Smooth muscle cell (in vitro differentiated cells): ENCODE results near the gene TRAM2. TPM values are rescaled to one million over a fixed set of nuclear protein-coding genes. Genes with fewer than 3 reads are reported as not detected.
A peak's percentile ranks its signal among the peaks of the same experiment; 100 is the strongest.

Source experiments
- DNase-seq: peaks from one replicate; lab custom pipeline; 2025; ENCODE audit not compliant: unreplicated experiment; lab: John Stamatoyannopoulos, UW
- H2AFZ ChIP-seq: fragments of 200-600 bp; sonication (generic); 2 replicates; pipeline ENCODE4 v1.6.0; 2016; ENCODE audit warnings: antibody characterized with exemption, low read depth, mild to moderate bottlenecking
- H3F3A ChIP-seq: fragments of 200-600 bp; sonication (generic); 2 replicates; pipeline ENCODE4 v1.6.0; 2017; ENCODE audit warnings: antibody characterized with exemption, low read depth
- H3K27ac ChIP-seq: fragments of 200-600 bp; sonication (generic); 2 replicates; pipeline ENCODE4 v1.5.1; 2016; ENCODE audit warnings: low read depth, mild to moderate bottlenecking
- H3K27me3 ChIP-seq: fragments of 200-600 bp; sonication (generic); 2 replicates; pipeline ENCODE4 v1.6.1; 2016; ENCODE audit warnings: low read depth, mild to moderate bottlenecking
- H3K36me3 ChIP-seq: fragments of 200-600 bp; sonication (generic); 2 replicates; pipeline ENCODE4 v1.5.1; 2016; ENCODE audit warnings: low read depth
- H3K4me1 ChIP-seq: fragments of 200-600 bp; sonication (generic); 2 replicates; pipeline ENCODE4 v1.5.1; 2016; ENCODE audit warnings: low read depth
- H3K4me2 ChIP-seq: fragments of 200-600 bp; sonication (generic); 2 replicates; pipeline ENCODE4 v1.6.0; 2016; ENCODE audit warnings: mild to moderate bottlenecking
- H3K4me3 ChIP-seq: fragments of 200-600 bp; sonication (generic); 2 replicates; pipeline ENCODE4 v1.5.1; 2016; ENCODE audit warnings: mild to moderate bottlenecking
- H3K79me2 ChIP-seq: fragments of 200-600 bp; sonication (generic); 2 replicates; pipeline ENCODE4 v1.6.0; 2016; ENCODE audit warnings: low read depth, mild to moderate bottlenecking
- H3K9ac ChIP-seq: fragments of 200-600 bp; sonication (generic); 2 replicates; pipeline ENCODE4 v1.6.0; 2016; ENCODE audit warnings: low read depth
- H3K9me3 ChIP-seq: fragments of 200-600 bp; sonication (generic); replicated peaks from 2 replicates; pipeline ENCODE4 v1.5.1; 2016; ENCODE audit warnings: low read depth
- H4K20me1 ChIP-seq: fragments of 200-600 bp; sonication (generic); 2 replicates; pipeline ENCODE4 v1.6.0; 2016; ENCODE audit warnings: low read depth
- CTCF ChIP-seq: fragments of 200-600 bp; sonication (generic); IDR thresholded peaks from 2 replicates; pipeline ENCODE4 v1.5.1; 2017; ENCODE audit warnings: borderline replicate concordance, mild to moderate bottlenecking, antibody characterized with exemption; ENCODE audit not compliant: insufficient read depth, poor library complexity, severe bottlenecking
- WGBS: methylation state at CpG from one replicate; pipeline ENCODE4 v1.1.7; 2016; ENCODE audit warnings: low lambda C conversion rate; 5-methylcytosine and 5-hydroxymethylcytosine counted together
- polyA plus RNA-seq: library from polyadenylated mRNA; unstranded; fragments of >200 nt; fragmentation: Nextera tagmentation; extraction: Ambion mirVana; gene quantifications from 2 replicates; pipeline ENCODE4 v1.2.1, GENCODE V29; 2016
- total RNA-seq: library from RNA; depleted of rRNA; stranded (reverse); fragments of >200 nt; gene quantifications from 2 replicates; pipeline ENCODE4 v1.2.3, GENCODE V29; 2014

Gene TRAM2
- total and polyA plus RNA-seq, 2 experiments from 2014 or later = 18.2 to 35.6 TPM

GRCh38 chr6:52519618-52520017 lies 57.2 kb downstream of the TRAM2 start:
- H3K4me1 ChIP-seq = peaks cover 16% of the 10 kb centered on the region
- peaks cover 29% of the 10 kb centered on the region for H3F3A ChIP-seq
- no peak for DNase-seq
- H3K4me2 ChIP-seq = no peak overlapping the region
- no peak overlapping the region for H3K4me3 ChIP-seq
- WGBS = 94% methylated on average over 4 of the region's 4 CpGs
- no peaks in the 10 kb centered on the region for H3K27me3 ChIP-seq
- peak overlapping the region; percentile 97 for H3K27ac ChIP-seq
- H4K20me1 ChIP-seq = no peaks in the 10 kb centered on the region
- no peaks in the 10 kb centered on the region for H3K36me3 ChIP-seq
- TF ChIP-seq CTCF = no peak
- no peaks in the 10 kb centered on the region for H3K9me3 ChIP-seq
- H3K79me2 ChIP-seq = peaks cover 30% of the 10 kb centered on the region
- no peak overlapping the region for H2AFZ ChIP-seq
- no peak overlapping the region for H3K9ac ChIP-seq

GRCh38 chr6:52518279-52518945 lies 58.4 kb downstream of the TRAM2 start:
- H3K9ac ChIP-seq = peak overlapping the region; percentile 69
- no peaks in the 10 kb centered on the region for H3K27me3 ChIP-seq
- peak overlapping the region; percentile 69 for H3K4me2 ChIP-seq
- peak overlapping the region; percentile 20 for H3K4me3 ChIP-seq
- H3K36me3 ChIP-seq = no peaks in the 10 kb centered on the region
- H3K4me1 ChIP-seq = peaks cover 16% of the 10 kb centered on the region
- no peak for DNase-seq
- H4K20me1 ChIP-seq = no peaks in the 10 kb centered on the region
- H2AFZ ChIP-seq = no peak overlapping the region
- no peaks in the 10 kb centered on the region for H3K9me3 ChIP-seq
- WGBS = 86% methylated on average over 13 of the region's 13 CpGs
- H3K79me2 ChIP-seq = peaks cover 23% of the 10 kb centered on the region
- H3K27ac ChIP-seq = peak overlapping the region; percentile 97
- peaks cover 33% of the 10 kb centered on the region for H3F3A ChIP-seq
- no peak for TF ChIP-seq CTCF

DNA sequence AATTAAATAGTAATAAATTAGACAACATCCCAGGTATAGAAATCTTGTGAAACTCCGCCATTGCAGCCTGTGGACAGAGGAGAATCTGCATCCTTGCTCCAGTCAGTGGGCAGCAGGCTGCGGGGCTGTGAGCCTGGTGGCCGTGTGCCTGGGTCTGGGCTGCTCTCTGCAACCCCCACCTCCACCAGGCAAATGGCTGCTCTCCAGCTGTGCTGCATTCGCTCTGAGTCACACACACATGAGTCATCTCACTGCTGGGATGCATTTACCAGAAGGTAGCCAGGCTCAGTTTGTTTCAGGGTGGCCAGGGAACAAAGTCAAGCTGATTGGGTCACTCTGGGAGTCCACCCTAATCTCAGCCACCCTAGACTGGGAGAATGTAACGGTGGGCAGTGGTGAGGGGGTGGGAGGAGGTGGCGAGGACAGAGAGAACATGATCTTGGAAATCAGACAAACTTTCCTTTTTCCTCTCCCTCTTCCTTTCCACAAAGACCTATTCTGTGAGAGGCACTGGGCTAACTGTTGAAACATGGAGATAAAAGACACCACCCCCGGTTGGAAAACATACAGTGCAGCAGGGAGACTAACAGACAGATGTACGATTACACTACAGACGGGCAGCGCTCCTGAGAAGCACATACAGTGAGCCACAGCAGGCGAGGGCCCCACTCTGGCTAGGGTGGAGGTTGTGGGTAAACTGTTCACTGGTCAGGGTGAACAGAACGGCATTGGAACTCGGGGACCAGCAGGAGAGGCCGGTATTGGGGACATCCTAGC lies 59.2 kb downstream of the TRAM2 start:
- H3K9ac ChIP-seq = peak overlapping the region; percentile 69
- H3K27ac ChIP-seq = peak overlapping the region; percentile 97
- peak overlapping the region; percentile 66 for H2AFZ ChIP-seq
- H3K27me3 ChIP-seq = no peaks in the 10 kb centered on the region
- peaks cover 36% of the 10 kb centered on the region for H3F3A ChIP-seq
- peaks cover 23% of the 10 kb centered on the region for H3K79me2 ChIP-seq
- H4K20me1 ChIP-seq = no peaks in the 10 kb centered on the region
- peaks cover 21% of the 10 kb centered on the region for H3K4me1 ChIP-seq
- WGBS = 17% methylated on average over 14 of the region's 14 CpGs
- H3K4me3 ChIP-seq = peak overlapping the region; percentile 20
- H3K36me3 ChIP-seq = no peaks in the 10 kb centered on the region
- peak; percentile 43 for DNase-seq
- no peaks in the 10 kb centered on the region for H3K9me3 ChIP-seq
- peak overlapping the region; percentile 69 for H3K4me2 ChIP-seq
- TF ChIP-seq CTCF = no peak
